Measurements from ENCODE around the gene KCNE1. TPM values are rescaled to one million over a fixed set of nuclear protein-coding genes. Genes with fewer than 3 reads are reported as not detected.

Gene KCNE1
- total and polyA plus RNA-seq, 3 experiments from 2014 or later, result 0.11 TPM; not detected in 1

DNA sequence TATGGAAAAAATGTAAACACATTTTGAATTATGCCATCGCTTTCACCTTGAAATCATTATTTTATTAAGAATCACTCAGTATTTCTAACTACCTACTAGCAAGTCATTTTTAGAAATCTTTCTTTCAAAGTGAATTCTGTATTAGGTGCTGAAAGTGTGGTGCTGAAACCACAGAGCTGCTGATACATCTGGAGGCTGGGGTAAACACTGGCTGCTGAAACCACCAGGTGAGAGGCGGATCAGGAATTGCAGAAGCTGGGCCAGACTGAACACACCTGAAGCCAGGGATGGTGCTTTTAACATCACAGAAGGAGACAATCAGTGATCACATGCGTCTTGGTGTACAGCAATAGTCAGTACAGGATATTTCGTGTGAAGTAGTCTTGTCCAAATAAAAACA, 42.2 kb upstream of the KCNE1 start:
- H3K4me1 ChIP-seq (ENCODE audit: insufficient read depth, low read length), result no peaks in the 10 kb centered on the region
- POLR2A ChIA-PET, result no interaction called here
- CTCF ChIA-PET, result no interaction called here
- Mint-ChIP-seq H3K27me3 (no peaks in the 10 kb centered on the region), H3K4me3 (no peak overlapping the region), H3K4me1 (no peaks in the 10 kb centered on the region), H3K27ac (peak overlapping the region in 1 of 8 donors; percentile 69), H3K36me3 (peaks cover 0 to 25% (median 0%) of the 10 kb centered on the region in 3 donors), H3K9me3 (peaks cover 0 to 11% (median 4%) of the 10 kb centered on the region in 5 donors)
- no peaks in the 10 kb centered on the region for H3K36me3 ChIP-seq (ENCODE audit: insufficient read depth, low read length)
- no peak for DNase-seq
- no peaks in the 10 kb centered on the region for H3K9me3 ChIP-seq (ENCODE audit: low read length)
- H3K27me3 ChIP-seq (ENCODE audit: insufficient read depth, low read length, poor library complexity, severe bottlenecking), result no peaks in the 10 kb centered on the region
- no peak overlapping the region for H3K27ac ChIP-seq (ENCODE audit: low read depth, low read length)
- H3K4me3 ChIP-seq (ENCODE audit: low read length), result no peak overlapping the region

- Histone ChIP-seq H3K4me1 (ENCODE audit: insufficient read depth, low read length) (no peaks in the 10 kb centered on the region), H3K27me3 (ENCODE audit: insufficient read depth, low read length, poor library complexity, severe bottlenecking) (no peaks in the 10 kb centered on the region), H3K4me3 (ENCODE audit: low read length) (no peak overlapping the region), H3K27ac (ENCODE audit: low read depth, low read length) (no peak overlapping the region), H3K36me3 (ENCODE audit: insufficient read depth, low read length) (no peaks in the 10 kb centered on the region), H3K9me3 (ENCODE audit: low read length) (no peaks in the 10 kb centered on the region)
- H3K36me3 Mint-ChIP-seq, result peaks cover 0 to 20% (median 0%) of the 10 kb centered on the region in 3 donors
- H3K27me3 Mint-ChIP-seq, result no peaks in the 10 kb centered on the region
- H3K4me1 Mint-ChIP-seq, result no peaks in the 10 kb centered on the region
- DNase-seq, result no peak
- peaks cover 0 to 11% (median 4%) of the 10 kb centered on the region in 5 donors for H3K9me3 Mint-ChIP-seq
- H3K4me3 Mint-ChIP-seq, result no peak overlapping the region
- H3K27ac Mint-ChIP-seq, result no peak overlapping the region
- ChIA-PET POLR2A (no interaction called here), CTCF (no interaction called here)
Observed at GRCh38 chr21:34553151-34553952, 41.3 kb upstream of the KCNE1 start.

GRCh38 chr21:34552360-34553098, 40.5 kb upstream of the KCNE1 start:
- Histone ChIP-seq H3K36me3 (ENCODE audit: insufficient read depth, low read length) (no peaks in the 10 kb centered on the region), H3K4me1 (ENCODE audit: insufficient read depth, low read length) (no peaks in the 10 kb centered on the region), H3K27ac (ENCODE audit: low read depth, low read length) (no peak overlapping the region), H3K4me3 (ENCODE audit: low read length) (no peak overlapping the region), H3K9me3 (ENCODE audit: low read length) (no peaks in the 10 kb centered on the region), H3K27me3 (ENCODE audit: insufficient read depth, low read length, poor library complexity, severe bottlenecking) (no peaks in the 10 kb centered on the region)
- no peaks in the 10 kb centered on the region for H3K4me1 Mint-ChIP-seq
- CTCF ChIA-PET, result no interaction called here
- H3K36me3 Mint-ChIP-seq, result peaks cover 0 to 20% (median 0%) of the 10 kb centered on the region in 3 donors
- DNase-seq, result no peak
- H3K27me3 Mint-ChIP-seq, result no peaks in the 10 kb centered on the region
- no peak overlapping the region for H3K4me3 Mint-ChIP-seq
- H3K27ac Mint-ChIP-seq, result no peak overlapping the region
- peaks cover 0 to 11% (median 4%) of the 10 kb centered on the region in 5 donors for H3K9me3 Mint-ChIP-seq
- POLR2A ChIA-PET, result interaction anchor here (0.6 kb wide), 1 partner anchor 1471 kb away, joined by 3 read pairs; no protein-coding TSS in a partner anchor

DNA sequence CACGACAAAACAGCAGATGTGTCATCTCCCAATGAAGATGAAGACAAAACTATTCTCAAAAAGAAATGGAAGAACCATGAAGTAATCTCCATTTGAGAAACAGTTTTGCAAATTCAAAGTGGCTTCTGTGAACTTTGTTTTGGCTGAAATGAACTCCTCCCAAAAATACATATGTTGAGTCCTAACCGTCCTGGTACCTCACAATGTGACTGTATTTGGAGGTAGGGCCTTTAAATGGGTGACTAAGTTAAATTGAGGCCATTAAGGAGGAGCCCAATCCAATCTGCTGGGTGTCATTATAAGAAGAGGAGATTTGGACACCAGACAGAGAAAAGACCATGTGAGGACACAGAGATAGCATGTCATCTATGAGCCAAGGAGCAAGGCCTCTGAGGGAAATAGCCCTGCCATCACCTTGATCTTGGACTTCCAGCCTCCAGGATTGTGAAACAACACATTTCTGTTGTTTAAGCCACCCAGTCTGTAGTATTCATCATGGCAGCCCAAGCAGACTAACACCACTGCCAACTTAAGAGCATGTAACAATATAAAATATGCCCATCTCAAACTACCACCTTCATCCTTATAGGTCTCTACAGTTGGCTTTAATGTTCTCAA, 38.3 kb upstream of the KCNE1 start:
- Mint-ChIP-seq H3K27ac (no peak overlapping the region), H3K4me1 (peaks cover 0 to 5% (median 1%) of the 10 kb centered on the region in 3 donors), H3K4me3 (no peak overlapping the region), H3K9me3 (peaks cover 0 to 11% (median 4%) of the 10 kb centered on the region in 5 donors), H3K27me3 (peaks cover 0 to 4% of the 10 kb centered on the region in 2 donors), H3K36me3 (peaks cover 0 to 20% (median 1%) of the 10 kb centered on the region in 3 donors)
- DNase-seq, result no peak
- Histone ChIP-seq H3K4me1 (ENCODE audit: insufficient read depth, low read length) (no peaks in the 10 kb centered on the region), H3K9me3 (ENCODE audit: low read length) (no peaks in the 10 kb centered on the region), H3K4me3 (ENCODE audit: low read length) (no peak overlapping the region), H3K27me3 (ENCODE audit: insufficient read depth, low read length, poor library complexity, severe bottlenecking) (no peaks in the 10 kb centered on the region), H3K36me3 (ENCODE audit: insufficient read depth, low read length) (no peaks in the 10 kb centered on the region), H3K27ac (ENCODE audit: low read depth, low read length) (no peak overlapping the region)
- POLR2A ChIA-PET, result no interaction called here
- CTCF ChIA-PET, result no interaction called here

DNA sequence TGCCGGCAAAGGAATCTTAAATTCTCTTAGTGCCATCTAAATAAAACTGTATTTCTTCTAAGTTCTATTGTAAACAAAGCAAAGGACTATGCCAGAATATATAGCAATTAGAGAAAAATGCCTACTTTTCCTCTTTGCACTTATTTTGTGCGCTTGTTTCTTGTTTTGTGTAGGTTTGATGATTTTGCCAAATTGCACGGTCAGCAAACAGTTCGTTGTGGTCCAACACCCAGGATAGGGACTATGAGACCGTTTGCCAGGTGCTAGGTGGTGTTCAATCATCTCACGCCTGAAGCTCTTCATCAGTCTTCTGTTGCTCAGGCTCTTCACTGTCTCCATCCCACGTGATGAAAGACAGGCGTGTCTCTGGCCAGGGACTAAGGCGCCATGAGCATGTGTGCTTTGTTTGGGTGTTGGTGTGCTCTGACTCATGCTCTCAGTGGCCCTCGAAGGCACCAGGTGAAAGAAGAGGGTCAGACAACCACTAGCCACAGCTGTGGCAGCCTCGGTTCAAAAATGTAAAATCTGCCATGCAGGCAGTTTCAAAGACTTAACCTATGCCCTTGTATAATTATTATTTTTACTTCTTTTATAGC, 36.9 kb upstream of the KCNE1 start:
- H3K27ac Mint-ChIP-seq, result no peak overlapping the region
- H3K27me3 Mint-ChIP-seq, result peaks cover 0 to 4% of the 10 kb centered on the region in 2 donors
- H3K27ac ChIP-seq (ENCODE audit: low read depth, low read length), result no peak overlapping the region
- no peaks in the 10 kb centered on the region for H3K9me3 ChIP-seq (ENCODE audit: low read length)
- no peaks in the 10 kb centered on the region for H3K9me3 Mint-ChIP-seq
- peaks cover 0 to 8% (median 1%) of the 10 kb centered on the region in 3 donors for H3K36me3 Mint-ChIP-seq
- H3K4me1 ChIP-seq (ENCODE audit: insufficient read depth, low read length), result no peaks in the 10 kb centered on the region
- no peak for DNase-seq
- ChIA-PET CTCF (no interaction called here), POLR2A (no interaction called here)
- H3K4me3 ChIP-seq (ENCODE audit: low read length), result no peak overlapping the region
- no peaks in the 10 kb centered on the region for H3K36me3 ChIP-seq (ENCODE audit: insufficient read depth, low read length)
- no peak overlapping the region for H3K4me3 Mint-ChIP-seq
- H3K4me1 Mint-ChIP-seq, result peaks cover 0 to 5% (median 1%) of the 10 kb centered on the region in 3 donors
- H3K27me3 ChIP-seq (ENCODE audit: insufficient read depth, low read length, poor library complexity, severe bottlenecking), result no peaks in the 10 kb centered on the region

- H3K9me3 Mint-ChIP-seq, result peaks cover 0 to 4% (median 0%) of the 10 kb centered on the region in 5 donors
- ChIA-PET POLR2A (interaction anchor here (0.7 kb wide), 1 partner anchor 12 kb away, joined by 3 read pairs; no protein-coding TSS in a partner anchor), CTCF (no interaction called here)
- Histone ChIP-seq H3K27me3 (ENCODE audit: insufficient read depth, low read length, poor library complexity, severe bottlenecking) (no peaks in the 10 kb centered on the region), H3K36me3 (ENCODE audit: insufficient read depth, low read length) (no peaks in the 10 kb centered on the region), H3K27ac (ENCODE audit: low read depth, low read length) (no peak overlapping the region), H3K4me1 (ENCODE audit: insufficient read depth, low read length) (no peaks in the 10 kb centered on the region), H3K4me3 (ENCODE audit: low read length) (no peak overlapping the region), H3K9me3 (ENCODE audit: low read length) (no peaks in the 10 kb centered on the region)
- H3K36me3 Mint-ChIP-seq, result peaks cover 0 to 7% (median 5%) of the 10 kb centered on the region in 3 donors
- DNase-seq, result no peak
- H3K27me3 Mint-ChIP-seq, result peaks cover 0 to 4% of the 10 kb centered on the region in 2 donors
- no peak overlapping the region for H3K27ac Mint-ChIP-seq
- H3K4me1 Mint-ChIP-seq, result peaks cover 0 to 5% (median 1%) of the 10 kb centered on the region in 3 donors
- no peak overlapping the region for H3K4me3 Mint-ChIP-seq
Observed at GRCh38 chr21:34546542-34546941, 34.5 kb upstream of the KCNE1 start.

GRCh38 chr21:34545079-34545884, 33.3 kb upstream of the KCNE1 start:
- Histone ChIP-seq H3K4me1 (ENCODE audit: insufficient read depth, low read length) (no peaks in the 10 kb centered on the region), H3K27ac (ENCODE audit: low read depth, low read length) (no peak overlapping the region), H3K9me3 (ENCODE audit: low read length) (no peaks in the 10 kb centered on the region), H3K36me3 (ENCODE audit: insufficient read depth, low read length) (no peaks in the 10 kb centered on the region), H3K4me3 (ENCODE audit: low read length) (no peak overlapping the region), H3K27me3 (ENCODE audit: insufficient read depth, low read length, poor library complexity, severe bottlenecking) (no peaks in the 10 kb centered on the region)
- POLR2A ChIA-PET, result no interaction called here
- Mint-ChIP-seq H3K9me3 (peaks cover 0 to 4% (median 0%) of the 10 kb centered on the region in 5 donors), H3K27me3 (peaks cover 0 to 4% of the 10 kb centered on the region in 2 donors), H3K4me3 (no peak overlapping the region), H3K4me1 (peaks cover 0 to 5% (median 1%) of the 10 kb centered on the region in 3 donors), H3K36me3 (peaks cover 0 to 6% (median 5%) of the 10 kb centered on the region in 3 donors), H3K27ac (peak overlapping the region in 2 of 8 donors; percentile 29 to 63)
- CTCF ChIA-PET, result no interaction called here
- DNase-seq, result no peak

Data from CD8-positive, alpha-beta memory T cell (primary cell).